Hematopoietic multipotent progenitor cell treated with erythropoietin and hydrocortisone succinate and interleukin-3 and kit ligand, for 8 days (in vitro differentiated cells): ENCODE results near the gene MCRIP1.
A peak's percentile ranks its signal among the peaks of the same experiment; 100 is the strongest.
"Not testable (repeated sequence)": the region's sequence is repeated elsewhere in the genome, so short reads cannot be mapped to it uniquely, and the experiment has no call there.

Experiments
- DNase-seq: peaks from one replicate; pipeline ENCODE4 v3.0.0-alpha.2; 2015

Gene MCRIP1

GRCh38 chr17:81840826-81841778, 8.0 kb upstream of the MCRIP1 start:
- no peak for DNase-seq

- not testable (repeated sequence) for DNase-seq
Observed at GRCh38 chr17:81840059-81840458, 7.0 kb upstream of the MCRIP1 start.

GRCh38 chr17:81839301-81839700, 6.2 kb upstream of the MCRIP1 start:
- no peak for DNase-seq

GRCh38 chr17:81838753-81839255, 5.7 kb upstream of the MCRIP1 start:
- DNase-seq: no peak

GRCh38 chr17:81837641-81838040, 4.5 kb upstream of the MCRIP1 start:
- DNase-seq: peak; percentile 44

GRCh38 chr17:81834831-81835267, 1.8 kb upstream of the MCRIP1 start, which contains the start of gene PPP1R27:
TSS of gene PPP1R27 (minus strand) at chr17:81835050. CDS start at chr17:81834953, 97 bp downstream.
- no peak for DNase-seq

- no peak for DNase-seq
Observed at GRCh38 chr17:81833921-81834830, 1.1 kb upstream of the MCRIP1 start.

- peak; percentile 52 for DNase-seq
Observed at GRCh38 chr17:81832608-81833159, 407 bp downstream of the MCRIP1 start.

- DNase-seq: peak; percentile 59
Observed at GRCh38 chr17:81831957-81832607, 1.0 kb downstream of the MCRIP1 start.

GRCh38 chr17:81831563-81831956, 1.5 kb downstream of the MCRIP1 start:
- DNase-seq: peak; percentile 81

GRCh38 chr17:81829858-81830257, 3.2 kb downstream of the MCRIP1 start:
- DNase-seq: no peak

GRCh38 chr17:81828656-81829055, 4.4 kb downstream of the MCRIP1 start:
- DNase-seq: no peak

- DNase-seq: no peak
Observed at GRCh38 chr17:81825841-81826466, 7.1 kb downstream of the MCRIP1 start.

- no peak for DNase-seq
Observed at GRCh38 chr17:81824595-81824994, 8.5 kb downstream of the MCRIP1 start.

GRCh38 chr17:81823820-81824550, 9.1 kb downstream of the MCRIP1 start:
- DNase-seq: no peak

GRCh38 chr17:81822996-81823819, 9.9 kb downstream of the MCRIP1 start:
- no peak for DNase-seq

GRCh38 chr17:81822312-81822637, 10.8 kb downstream of the MCRIP1 start:
- no peak for DNase-seq

GRCh38 chr17:81821603-81822311, 11.3 kb downstream of the MCRIP1 start:
- peak; percentile 91 for DNase-seq

GRCh38 chr17:81821147-81821546, 11.9 kb downstream of the MCRIP1 start:
- DNase-seq: no peak

GRCh38 chr17:81819708-81820107, 13.4 kb downstream of the MCRIP1 start:
- no peak for DNase-seq
